Heart right ventricle (tissue), 16 donors: ENCODE data around the gene BCL2. TPM values are rescaled to one million over a fixed set of nuclear protein-coding genes. Genes with fewer than 3 reads are reported as not detected.

Experiments
- ATAC-seq, 8 donors: fragments of 200-7000 bp; cut with Tn5 transposase; one replicate each; pipeline ENCODE4 v1.9.1; 2020; ENCODE audit warnings: mild to moderate bottlenecking in 8 of 8, moderate library complexity in 8 of 8, moderate number of reproducible peaks in 1 of 8
- DNase-seq, 2 donors: peaks; one replicate each; pipeline ENCODE4 v3.0.0-alpha.2; 2020
- H3K27ac ChIP-seq, 10 donors: fragments of 200-600 bp; sonication (generic) in 2 of 10; one replicate each; pipeline versions ENCODE4 v1.5.0 to v1.8.0; 2020 to 2022; ENCODE audit warnings: mild to moderate bottlenecking in 3 of 10
- H3K27me3 ChIP-seq, 7 donors: fragments of 200-600 bp; one replicate each; pipeline ENCODE4 v1.8.0; 2021 to 2022; ENCODE audit warnings: mild to moderate bottlenecking in 2 of 7
- H3K36me3 ChIP-seq, 9 donors: fragments of 200-600 bp; sonication (generic) in 1 of 9; one replicate each; pipeline versions ENCODE4 v1.5.0 to v1.8.0; 2020 to 2022; ENCODE audit warnings: mild to moderate bottlenecking in 2 of 9
- H3K4me1 ChIP-seq, 9 donors: fragments of 200-600 bp; sonication (generic) in 1 of 9; one replicate each; pipeline versions ENCODE4 v1.5.0 to v1.8.0; 2020 to 2022; ENCODE audit warnings: mild to moderate bottlenecking in 4 of 9
- H3K4me3 ChIP-seq, 10 donors: fragments of 200-600 bp; sonication (generic) in 2 of 10; one replicate each; pipeline versions ENCODE4 v1.5.0 to v1.8.0; 2020 to 2022; ENCODE audit warnings: mild to moderate bottlenecking in 7 of 10, moderate library complexity in 2 of 10
- H3K9me3 ChIP-seq, 11 donors: fragments of 200-600 bp in 10 of 11; sonication (generic) in 2 of 11; one replicate each; pipeline versions ENCODE4 v1.5.0 to v1.8.0; 2013 to 2022; ENCODE audit warnings: mild to moderate bottlenecking in 2 of 11, control low read depth in 1 of 11, moderate library complexity in 1 of 11
- WGBS, 2 donors: extraction: QIAGEN DNeasy Blood & Tissue Kit; methylation state at CpG; one replicate each; pipeline ENCODE4 v1.1.7; 2013; ENCODE audit warnings: inconsistent platforms in 1 of 2; 5-methylcytosine and 5-hydroxymethylcytosine counted together
- intact Hi-C, 10 donors: fragments of 100-400 bp; cut with DNase I; formaldehyde crosslinking; loops; one replicate each; pipeline versions ENCODE4 v1.11.1 to v1.14.2; 2022
- polyA plus RNA-seq, 2 donors: library from polyadenylated mRNA; stranded (reverse); fragments of 200-250 nt; gene quantifications; one replicate each; pipeline ENCODE4 v1.2.3, GENCODE V29; 2013
- total RNA-seq, 10 donors: library from RNA; stranded (reverse); fragmentation: NEBNext Ultra II Directional in 3 of 10; extraction: Animal tissue kit (Norgen Biotek cat#: 25700) in 3 of 10; gene quantifications; one replicate each; pipeline versions ENCODE4 v1.2.1 to v1.2.4, GENCODE V29; 2021 to 2023
- TF ChIP-seq, protein P1 (sequence below), 9 donors: fragments of 200-600 bp; sonication (generic) in 2 of 9; IDR thresholded peaks; one replicate each; pipeline versions ENCODE4 v1.5.0 to v1.8.0; 2021 to 2022; ENCODE audit warnings: antibody characterized with exemption in 9 of 9, mild to moderate bottlenecking in 5 of 9, moderate library complexity in 1 of 9
- donor health status: Arrhythmogenic right ventricular cardiomyopathy.
- donor health status: ischemic (EF 13 %, LVEDD 7.1; RV severe dilation, severe dysfunction).
- donor health status: healthy with polysubstance abuse.
- donor health status: DM: no; HTN: yes; CAD: no.
- donor health status: DM: no; HTN: no; CAD: no.
- donor health status: ischemic (EF 25% LVEDD 6.9; RV normal size, moderate dysfunction).
- donor health status: ischemic (EF 25% LVEDD 5.7; RV mildly dilated, moderate dysfunction).
- donor health status: healthy.
- donor health status: DM: yes; HTN: yes; CAD: no.
- donor health status: Ischemic cardiomyopathy.
- donor health status: ischemic (EF 35%, LVEDD 5.7; RV mildly dilated, moderate dysfunction).
- donor health status: nonischemic (EF 11% LVEDD 7.7; RV severe dilation, severe dysfunction).
- donor health status: DM: yes; HTN: yes; CAD: no.
- donor health status: PGD.
- donor health status: ischemic (EF 29% LVEDD 5.4; RV normal size, mild dysfunction).
- donor health status: nonischemic (EF 23%, LVEDD 6.1; RV moderate dilation, normal function).

BCL2 gene
- total and polyA plus RNA-seq, 12 donors = 1.5 to 23.1 (median 9.6) TPM

DNA sequence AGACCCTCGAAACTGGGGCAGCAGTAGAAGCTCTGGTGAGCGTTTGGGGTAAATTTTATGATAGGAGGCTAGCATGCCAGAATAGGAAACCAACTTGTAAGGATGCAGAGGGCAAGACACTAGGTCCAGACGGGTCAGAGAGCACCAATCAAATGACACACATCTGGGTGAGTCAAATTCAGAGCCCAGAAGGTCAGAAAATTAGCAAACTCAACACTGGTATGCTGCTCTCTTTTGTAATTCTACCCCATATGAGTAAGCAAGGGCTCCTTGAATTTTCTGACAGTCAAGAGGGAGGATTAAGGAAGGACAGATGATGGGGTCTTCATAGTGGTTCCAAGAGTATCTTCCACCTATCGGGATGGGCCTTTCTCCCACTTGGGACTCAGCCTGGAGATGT lies 209.8 kb downstream of the BCL2 start:
- intact Hi-C loops = loop anchor here in 2 of 10 donors (10.0 kb wide), 1 partner anchor 85 kb away; no protein-coding TSS in a partner anchor
- H3K9me3 ChIP-seq = peaks cover 0 to 5% (median 0%) of the 10 kb centered on the region in 11 donors
- WGBS, 2 donors = 90 to 92% methylated on average over 4 of the region's 4 CpGs

DNA sequence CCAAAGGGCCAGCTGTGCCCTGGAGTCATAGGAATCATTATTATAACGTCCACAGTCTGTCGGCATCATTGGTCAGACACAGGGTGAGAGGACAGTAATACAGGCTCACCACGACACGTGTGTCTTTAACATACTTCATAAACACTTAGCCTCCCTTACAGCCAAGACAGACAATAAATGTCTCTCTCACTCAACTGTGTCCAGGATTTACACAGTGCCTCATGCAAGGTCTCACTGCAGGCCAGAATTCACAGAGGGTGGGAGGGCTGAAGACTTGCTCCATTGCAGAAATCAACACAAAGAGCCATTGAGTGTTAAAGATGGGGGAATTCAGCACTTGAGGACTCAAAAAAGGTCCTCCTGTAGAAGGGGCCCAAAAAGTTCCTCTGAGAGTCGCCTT lies 210.5 kb downstream of the BCL2 start:
- Histone ChIP-seq H3K4me3 (no peak overlapping the region), H3K27me3 (no peaks in the 10 kb centered on the region), H3K4me1 (peaks cover 0 to 20% (median 14%) of the 10 kb centered on the region in 9 donors), H3K9me3 (peaks cover 0 to 5% (median 0%) of the 10 kb centered on the region in 11 donors), H3K36me3 (no peaks in the 10 kb centered on the region), H3K27ac (no peak overlapping the region)
- no peak for DNase-seq
- TF ChIP-seq, protein P1, sequence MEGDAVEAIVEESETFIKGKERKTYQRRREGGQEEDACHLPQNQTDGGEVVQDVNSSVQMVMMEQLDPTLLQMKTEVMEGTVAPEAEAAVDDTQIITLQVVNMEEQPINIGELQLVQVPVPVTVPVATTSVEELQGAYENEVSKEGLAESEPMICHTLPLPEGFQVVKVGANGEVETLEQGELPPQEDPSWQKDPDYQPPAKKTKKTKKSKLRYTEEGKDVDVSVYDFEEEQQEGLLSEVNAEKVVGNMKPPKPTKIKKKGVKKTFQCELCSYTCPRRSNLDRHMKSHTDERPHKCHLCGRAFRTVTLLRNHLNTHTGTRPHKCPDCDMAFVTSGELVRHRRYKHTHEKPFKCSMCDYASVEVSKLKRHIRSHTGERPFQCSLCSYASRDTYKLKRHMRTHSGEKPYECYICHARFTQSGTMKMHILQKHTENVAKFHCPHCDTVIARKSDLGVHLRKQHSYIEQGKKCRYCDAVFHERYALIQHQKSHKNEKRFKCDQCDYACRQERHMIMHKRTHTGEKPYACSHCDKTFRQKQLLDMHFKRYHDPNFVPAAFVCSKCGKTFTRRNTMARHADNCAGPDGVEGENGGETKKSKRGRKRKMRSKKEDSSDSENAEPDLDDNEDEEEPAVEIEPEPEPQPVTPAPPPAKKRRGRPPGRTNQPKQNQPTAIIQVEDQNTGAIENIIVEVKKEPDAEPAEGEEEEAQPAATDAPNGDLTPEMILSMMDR (IDR thresholded peaks at IDR 0.05) = no peak
- no peak for ATAC-seq
- intact Hi-C loops = no loop called here
- 89 to 91% methylated on average over 5 of the region's 5 CpGs for WGBS, 2 donors

More for the DNA sequence above, 209.8 kb downstream of the BCL2 start:
- Histone ChIP-seq H3K36me3 (no peaks in the 10 kb centered on the region), H3K27me3 (no peaks in the 10 kb centered on the region), H3K4me1 (peaks cover 0 to 20% (median 14%) of the 10 kb centered on the region in 9 donors), H3K4me3 (no peak overlapping the region), H3K27ac (no peak overlapping the region)
- TF ChIP-seq, protein P1 (IDR thresholded peaks at IDR 0.05) = no peak
- no peak for ATAC-seq
- no peak for DNase-seq

DNA sequence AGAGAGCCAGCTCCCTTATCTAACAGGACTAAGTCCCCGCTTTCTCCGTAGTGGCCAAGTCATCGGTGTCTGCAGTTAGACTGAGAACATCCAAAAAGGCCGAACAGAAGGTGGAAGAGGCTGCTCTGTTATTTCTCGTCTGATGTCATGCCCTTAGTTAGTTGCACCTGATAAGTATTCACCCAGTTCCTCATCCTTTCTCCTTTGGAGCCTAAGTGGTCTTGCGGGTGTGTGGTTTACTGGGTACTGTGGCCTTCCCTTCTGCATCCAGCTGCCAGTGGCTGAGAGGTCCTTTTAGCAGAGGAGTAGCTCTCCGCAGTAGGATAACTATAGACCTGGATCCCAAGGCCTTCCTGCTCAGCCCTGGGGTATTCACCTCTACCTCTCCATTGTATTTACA lies 211.6 kb downstream of the BCL2 start:
- Histone ChIP-seq H3K27ac (no peak overlapping the region), H3K36me3 (no peaks in the 10 kb centered on the region), H3K27me3 (no peaks in the 10 kb centered on the region), H3K4me1 (peaks cover 0 to 18% (median 14%) of the 10 kb centered on the region in 9 donors), H3K9me3 (peaks cover 0 to 4% (median 0%) of the 10 kb centered on the region in 11 donors), H3K4me3 (no peak overlapping the region)
- no peak for DNase-seq
- intact Hi-C loops = no loop called here
- TF ChIP-seq, protein P1 (IDR thresholded peaks at IDR 0.05) = no peak
- ATAC-seq = no peak
- WGBS, 2 donors = 90 to 92% methylated on average over 7 of the region's 7 CpGs

DNA sequence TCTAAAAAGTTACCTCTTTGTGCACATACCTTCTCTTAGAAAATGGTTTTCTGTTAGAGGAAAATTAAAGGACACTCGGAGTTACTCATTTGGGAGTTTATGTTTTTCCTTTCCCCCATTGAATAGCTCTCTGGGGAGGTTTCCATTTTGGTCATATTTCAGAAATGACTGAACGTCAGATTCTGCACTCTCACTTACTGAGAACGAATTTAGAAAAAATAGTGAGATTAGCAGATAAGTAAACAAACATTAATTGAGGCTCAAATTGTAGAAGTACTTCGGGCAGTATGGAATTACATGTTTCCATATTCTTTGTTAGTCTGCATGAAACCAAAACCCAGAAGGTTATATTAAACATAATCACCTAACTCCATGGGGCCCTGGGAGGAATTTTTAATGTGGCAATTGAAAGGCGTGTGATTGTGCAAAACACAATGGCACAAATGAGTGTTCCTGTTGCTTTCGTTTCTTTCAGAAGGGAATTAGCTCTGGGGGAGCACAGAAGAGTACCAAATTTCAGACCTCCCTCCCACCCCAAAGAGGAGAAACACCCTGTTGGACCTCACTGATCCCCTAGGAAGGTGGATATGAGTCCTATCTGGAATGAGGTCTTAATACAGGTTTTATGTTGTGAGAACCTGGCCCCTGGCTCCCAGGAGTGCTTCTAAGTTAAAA lies 212.3 kb downstream of the BCL2 start:
- Histone ChIP-seq H3K27me3 (no peaks in the 10 kb centered on the region), H3K36me3 (no peaks in the 10 kb centered on the region), H3K4me3 (no peak overlapping the region), H3K9me3 (no peaks in the 10 kb centered on the region), H3K4me1 (peaks cover 0 to 12% (median 10%) of the 10 kb centered on the region in 9 donors), H3K27ac (no peak overlapping the region)
- TF ChIP-seq, protein P1 (IDR thresholded peaks at IDR 0.05) = no peak
- no peak for ATAC-seq
- WGBS, 2 donors = 60 to 69% methylated on average over 6 of the region's 6 CpGs
- no peak for DNase-seq
- intact Hi-C loops = no loop called here
